ENCODE results near the gene PI4KA. TPM values are rescaled to one million over a fixed set of nuclear protein-coding genes. Genes with fewer than 3 reads are reported as not detected.

Gene PI4KA
- total RNA-seq, 1 experiment from 2014 or later = 54.3 TPM

DNA sequence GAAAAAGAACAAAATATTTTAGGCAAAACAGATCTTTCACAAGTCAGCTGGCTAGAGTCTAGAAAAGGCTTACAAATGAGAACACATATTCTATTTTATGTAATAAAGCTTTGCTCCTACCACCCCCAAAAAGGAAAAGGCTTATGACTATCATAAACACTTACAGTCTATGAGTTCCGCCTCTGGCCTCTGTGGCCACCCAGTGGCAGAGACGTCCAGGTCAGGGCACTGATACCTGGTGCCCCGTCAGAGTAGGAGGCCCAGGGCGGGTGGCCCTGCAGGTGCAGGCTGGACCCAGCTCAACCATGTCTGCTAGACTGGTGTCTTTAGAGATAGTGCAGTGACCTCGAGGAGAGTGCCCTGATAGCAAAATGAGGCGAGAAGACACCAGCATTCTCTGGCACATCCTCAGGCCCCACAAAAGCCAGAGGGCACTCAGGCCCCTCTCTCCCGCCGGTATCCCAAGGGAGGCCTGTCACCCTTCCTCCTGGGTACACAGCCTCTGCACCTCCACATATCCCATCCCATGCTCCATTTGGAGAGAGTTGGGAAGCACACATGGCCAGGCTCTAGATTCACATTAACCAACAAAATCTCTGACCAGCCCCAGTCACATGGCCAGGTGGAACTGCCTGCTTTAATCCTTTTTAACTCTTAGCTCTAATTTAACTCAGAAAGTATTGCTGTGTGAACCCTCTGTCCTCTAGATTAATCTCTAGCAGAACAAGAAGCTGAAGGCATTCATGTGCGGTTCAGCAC lies 112.0 kb downstream of the PI4KA start:
- in situ Hi-C loops (cut with HindIII; ENCODE audit: low pct_unique_long_range_greater_than_20kb, low sequenced_read_pairs) = no loop called here
- Histone ChIP-seq H3K36me3 (ENCODE audit: control insufficient read depth, insufficient read depth, low read length) (no peaks in the 10 kb centered on the region), H3K4me1 (ENCODE audit: control insufficient read depth, insufficient read depth, low read length) (no peaks in the 10 kb centered on the region), H3K4me3 (ENCODE audit: low read depth in 2 of 2, low read length in 2 of 2) (no peak overlapping the region), H3K9me3 (ENCODE audit: control insufficient read depth, insufficient read depth, low read depth, low read length) (no peaks in the 10 kb centered on the region), H3K27me3 (ENCODE audit: control insufficient read depth, insufficient read depth, low read length) (no peaks in the 10 kb centered on the region), H3K27ac (ENCODE audit: low read length) (no peak overlapping the region)
- no peak for DNase-seq (ENCODE audit: low read depth, low spot score)
- no peak for ATAC-seq
- POLR2A ChIA-PET = interaction anchor here (0.6 kb wide), 1 partner anchor 109 kb away, joined by 3 read pairs; no protein-coding TSS in a partner anchor
- TF ChIP-seq, protein P1, sequence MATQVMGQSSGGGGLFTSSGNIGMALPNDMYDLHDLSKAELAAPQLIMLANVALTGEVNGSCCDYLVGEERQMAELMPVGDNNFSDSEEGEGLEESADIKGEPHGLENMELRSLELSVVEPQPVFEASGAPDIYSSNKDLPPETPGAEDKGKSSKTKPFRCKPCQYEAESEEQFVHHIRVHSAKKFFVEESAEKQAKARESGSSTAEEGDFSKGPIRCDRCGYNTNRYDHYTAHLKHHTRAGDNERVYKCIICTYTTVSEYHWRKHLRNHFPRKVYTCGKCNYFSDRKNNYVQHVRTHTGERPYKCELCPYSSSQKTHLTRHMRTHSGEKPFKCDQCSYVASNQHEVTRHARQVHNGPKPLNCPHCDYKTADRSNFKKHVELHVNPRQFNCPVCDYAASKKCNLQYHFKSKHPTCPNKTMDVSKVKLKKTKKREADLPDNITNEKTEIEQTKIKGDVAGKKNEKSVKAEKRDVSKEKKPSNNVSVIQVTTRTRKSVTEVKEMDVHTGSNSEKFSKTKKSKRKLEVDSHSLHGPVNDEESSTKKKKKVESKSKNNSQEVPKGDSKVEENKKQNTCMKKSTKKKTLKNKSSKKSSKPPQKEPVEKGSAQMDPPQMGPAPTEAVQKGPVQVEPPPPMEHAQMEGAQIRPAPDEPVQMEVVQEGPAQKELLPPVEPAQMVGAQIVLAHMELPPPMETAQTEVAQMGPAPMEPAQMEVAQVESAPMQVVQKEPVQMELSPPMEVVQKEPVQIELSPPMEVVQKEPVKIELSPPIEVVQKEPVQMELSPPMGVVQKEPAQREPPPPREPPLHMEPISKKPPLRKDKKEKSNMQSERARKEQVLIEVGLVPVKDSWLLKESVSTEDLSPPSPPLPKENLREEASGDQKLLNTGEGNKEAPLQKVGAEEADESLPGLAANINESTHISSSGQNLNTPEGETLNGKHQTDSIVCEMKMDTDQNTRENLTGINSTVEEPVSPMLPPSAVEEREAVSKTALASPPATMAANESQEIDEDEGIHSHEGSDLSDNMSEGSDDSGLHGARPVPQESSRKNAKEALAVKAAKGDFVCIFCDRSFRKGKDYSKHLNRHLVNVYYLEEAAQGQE (IDR thresholded peaks at IDR 0.05; ENCODE audit: insufficient read depth in 1 of 2, low read depth in 2 of 2, low read length in 1 of 2) = no peak
- TF ChIP-seq TCF7L2 (IDR thresholded peaks at IDR 0.05; ENCODE audit: low read depth, low read length) (no peak), SIN3A (IDR thresholded peaks at IDR 0.05; ENCODE audit: borderline replicate concordance, insufficient read depth, low read depth, low read length) (no peak), POLR2AphosphoS5 (IDR thresholded peaks at IDR 0.05; ENCODE audit: low read depth, low read length) (no peak)
- TF ChIP-seq, protein P2, sequence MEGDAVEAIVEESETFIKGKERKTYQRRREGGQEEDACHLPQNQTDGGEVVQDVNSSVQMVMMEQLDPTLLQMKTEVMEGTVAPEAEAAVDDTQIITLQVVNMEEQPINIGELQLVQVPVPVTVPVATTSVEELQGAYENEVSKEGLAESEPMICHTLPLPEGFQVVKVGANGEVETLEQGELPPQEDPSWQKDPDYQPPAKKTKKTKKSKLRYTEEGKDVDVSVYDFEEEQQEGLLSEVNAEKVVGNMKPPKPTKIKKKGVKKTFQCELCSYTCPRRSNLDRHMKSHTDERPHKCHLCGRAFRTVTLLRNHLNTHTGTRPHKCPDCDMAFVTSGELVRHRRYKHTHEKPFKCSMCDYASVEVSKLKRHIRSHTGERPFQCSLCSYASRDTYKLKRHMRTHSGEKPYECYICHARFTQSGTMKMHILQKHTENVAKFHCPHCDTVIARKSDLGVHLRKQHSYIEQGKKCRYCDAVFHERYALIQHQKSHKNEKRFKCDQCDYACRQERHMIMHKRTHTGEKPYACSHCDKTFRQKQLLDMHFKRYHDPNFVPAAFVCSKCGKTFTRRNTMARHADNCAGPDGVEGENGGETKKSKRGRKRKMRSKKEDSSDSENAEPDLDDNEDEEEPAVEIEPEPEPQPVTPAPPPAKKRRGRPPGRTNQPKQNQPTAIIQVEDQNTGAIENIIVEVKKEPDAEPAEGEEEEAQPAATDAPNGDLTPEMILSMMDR (IDR thresholded peaks at IDR 0.05) = no peak
- no TSS peak for BruUV-seq (replicated peaks)
- intact Hi-C loops (cut with micrococcal nuclease; ENCODE audit: unreplicated experiment) = no loop called here
- CTCF ChIA-PET = no interaction called here

DNA sequence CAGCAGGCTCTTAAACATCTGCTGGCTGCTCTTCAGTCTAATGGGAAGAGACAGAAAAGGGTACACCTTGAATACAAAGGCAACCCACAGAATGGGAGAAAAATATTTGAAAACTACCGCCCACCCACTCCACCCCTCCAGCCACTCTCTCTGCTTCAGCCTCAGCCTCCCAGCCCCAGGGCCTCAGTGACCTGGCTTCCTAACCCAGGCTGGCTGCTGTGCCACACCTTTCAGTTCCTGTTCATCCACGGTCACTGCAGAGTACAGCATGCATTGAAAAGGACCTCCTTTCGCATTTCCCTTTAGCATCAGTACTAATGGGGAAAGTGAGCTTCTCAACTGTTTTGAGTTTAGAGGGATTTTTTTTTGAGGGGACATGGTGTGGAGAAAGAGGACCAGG lies 113.5 kb downstream of the PI4KA start:
- intact Hi-C loops (cut with micrococcal nuclease; ENCODE audit: unreplicated experiment) = no loop called here
- Histone ChIP-seq H3K27me3 (ENCODE audit: control insufficient read depth, insufficient read depth, low read length) (no peaks in the 10 kb centered on the region), H3K27ac (ENCODE audit: low read length) (no peak overlapping the region), H3K4me1 (ENCODE audit: control insufficient read depth, insufficient read depth, low read length) (no peaks in the 10 kb centered on the region), H3K4me3 (ENCODE audit: low read depth in 2 of 2, low read length in 2 of 2) (no peak overlapping the region), H3K36me3 (ENCODE audit: control insufficient read depth, insufficient read depth, low read length) (no peaks in the 10 kb centered on the region), H3K9me3 (ENCODE audit: control insufficient read depth, insufficient read depth, low read depth, low read length) (no peaks in the 10 kb centered on the region)
- DNase-seq (ENCODE audit: low read depth, low spot score) (no peak), ATAC-seq (no peak)
- CTCF ChIA-PET = no interaction called here
- POLR2A ChIA-PET = interaction anchor here (0.7 kb wide), 1 partner anchor 320 kb away, joined by 3 read pairs; no protein-coding TSS in a partner anchor
- no TSS peak for BruUV-seq (replicated peaks)
- TF ChIP-seq, protein P2 (IDR thresholded peaks at IDR 0.05) = no peak
- TF ChIP-seq POLR2AphosphoS5 (IDR thresholded peaks at IDR 0.05; ENCODE audit: low read depth, low read length) (no peak), TCF7L2 (IDR thresholded peaks at IDR 0.05; ENCODE audit: low read depth, low read length) (no peak), SIN3A (IDR thresholded peaks at IDR 0.05; ENCODE audit: borderline replicate concordance, insufficient read depth, low read depth, low read length) (no peak)
- TF ChIP-seq, protein P1 (IDR thresholded peaks at IDR 0.05; ENCODE audit: insufficient read depth in 1 of 2, low read depth in 2 of 2, low read length in 1 of 2) = no peak
- in situ Hi-C loops (cut with HindIII; ENCODE audit: low pct_unique_long_range_greater_than_20kb, low sequenced_read_pairs) = no loop called here
